SK-N-SH (cell line): ENCODE results near the gene PIBF1. TPM values are rescaled to one million over a fixed set of nuclear protein-coding genes. Genes with fewer than 3 reads are reported as not detected.

Experiments
- CTCF ChIA-PET: fragments of 300-600, 350-600 bp; formaldehyde crosslinking; extraction: SDS; loops from one replicate; lab custom pipeline; 2021; lab: Yijun Ruan, JAX
- POLR2A ChIA-PET: fragments of 350-600 bp; sonication (Branson Sonifier 250); formaldehyde crosslinking; extraction: SDS; loops from one replicate; lab custom pipeline; 2020; ENCODE audit warnings: antibody characterized with exemption, inconsistent platforms; lab: Yijun Ruan, JAX
- DNase-seq: peaks from one replicate; pipeline ENCODE4 v3.0.0; 2012
- H2AFZ ChIP-seq: fragments of 200-600 bp; sonication (generic); 2 replicates; pipeline ENCODE4 v1.8.1; 2016; ENCODE audit warnings: antibody characterized with exemption, mild to moderate bottlenecking, low read depth
- H3F3A ChIP-seq: fragments of 200-600 bp; sonication (generic); replicated peaks from 2 replicates; pipeline ENCODE3; 2016; ENCODE audit warnings: antibody characterized with exemption, mild to moderate bottlenecking; ENCODE audit not compliant: insufficient read depth
- H3K27ac ChIP-seq, 2 experiments: fragments of 200-500 bp in 1 of 2; fragments of 200-600 bp in 1 of 2; sonication (Bioruptor generic) in 1 of 2; sonication (generic), shearing (Covaris generic) in 1 of 2; 2 replicates each; pipeline versions ENCODE4 v1.5.1 to v1.6.1; 2014 to 2016; ENCODE audit warnings: low read depth in 2 of 2, inconsistent platforms in 1 of 2, low read length in 1 of 2, mild to moderate bottlenecking in 1 of 2, mixed read lengths in 1 of 2
- H3K27me3 ChIP-seq: fragments of 200-600 bp; sonication (generic), shearing (Covaris generic); 2 replicates; pipeline ENCODE4 v1.6.1; 2016; ENCODE audit warnings: mixed run types; ENCODE audit not compliant: insufficient read depth
- H3K36me3 ChIP-seq, 2 experiments: fragments of 200-500 bp in 1 of 2; fragments of 200-600 bp in 1 of 2; sonication (Bioruptor generic) in 1 of 2; sonication (generic) in 1 of 2; replicated peaks in 1 of 2; 2 replicates each; pipeline versions ENCODE3 to v1.5.1; 2014 to 2016; ENCODE audit warnings: low read length in 1 of 2, mild to moderate bottlenecking in 1 of 2; ENCODE audit not compliant: insufficient read depth in 2 of 2, control insufficient read depth in 1 of 2
- H3K4me1 ChIP-seq, 2 experiments: fragments of 200-500 bp in 1 of 2; fragments of 200-600 bp in 1 of 2; sonication (Bioruptor generic) in 1 of 2; sonication (generic), shearing (Covaris generic) in 1 of 2; 2 replicates each; pipeline versions ENCODE4 v1.5.1 to v1.6.1; 2014 to 2016; ENCODE audit warnings: low read depth in 1 of 2, low read length in 1 of 2, mixed run types in 1 of 2; ENCODE audit not compliant: insufficient read depth in 2 of 2, control insufficient read depth in 1 of 2
- H3K4me2 ChIP-seq: fragments of 200-600 bp; sonication (generic), shearing (Covaris generic); 2 replicates; pipeline ENCODE4 v1.6.1; 2017; ENCODE audit warnings: mixed run types
- H3K4me3 ChIP-seq, 2 experiments: fragments of 200-500 bp in 1 of 2; fragments of 200-600 bp in 1 of 2; sonication (Bioruptor generic) in 1 of 2; sonication (generic), shearing (Covaris generic) in 1 of 2; 2 replicates each; pipeline versions ENCODE4 v1.5.1 to v1.8.1; 2014 to 2016; ENCODE audit warnings: low read depth in 2 of 2, inconsistent platforms in 1 of 2, low read length in 1 of 2, mild to moderate bottlenecking in 1 of 2, mixed read lengths in 1 of 2, moderate library complexity in 1 of 2
- H3K79me2 ChIP-seq: fragments of 200-600 bp; sonication (generic); 2 replicates; pipeline ENCODE4 v1.8.1; 2017; ENCODE audit warnings: mild to moderate bottlenecking; ENCODE audit not compliant: insufficient read depth
- H3K9ac ChIP-seq: fragments of 200-600 bp; sonication (generic); 2 replicates; pipeline ENCODE4 v1.6.1; 2017; ENCODE audit warnings: mixed run types
- H3K9me2 ChIP-seq: fragments of 200-600 bp; sonication (generic); 2 replicates; pipeline ENCODE4 v1.6.1; 2017; ENCODE audit warnings: mixed run types
- H3K9me3 ChIP-seq: fragments of 200-600 bp; sonication (generic); 2 replicates; pipeline ENCODE4 v1.6.1; 2017; ENCODE audit warnings: mixed run types, mild to moderate bottlenecking, moderate library complexity
- H4K20me1 ChIP-seq: fragments of 200-600 bp; sonication (generic); 2 replicates; pipeline ENCODE4 v1.6.1; 2017; ENCODE audit warnings: mild to moderate bottlenecking, mixed run types; ENCODE audit not compliant: insufficient read depth
- CHD2 ChIP-seq: fragments of 150-350 bp; IDR thresholded peaks from 2 replicates; pipeline ENCODE4 v1.6.1; 2018; ENCODE audit warnings: low read length; ENCODE audit not compliant: partially characterized antibody
- ELF1 ChIP-seq: IDR thresholded peaks from 2 replicates; pipeline ENCODE4 v1.4.0; 2012
- FOXJ3 ChIP-seq: sonication (generic); formaldehyde crosslinking; IDR thresholded peaks from 2 replicates; pipeline ENCODE4 v1.5.1; 2020; ENCODE audit warnings: mild to moderate bottlenecking, missing genetic modification reagents
- GATA2 ChIP-seq: sonication (generic); formaldehyde crosslinking; IDR thresholded peaks from 2 replicates; pipeline ENCODE4 v1.5.0; 2020; ENCODE audit warnings: mild to moderate bottlenecking, missing genetic modification reagents
- JUND ChIP-seq: IDR thresholded peaks from 2 replicates; pipeline ENCODE4 v1.4.0; 2012
- MEF2A ChIP-seq: IDR thresholded peaks from 2 replicates; pipeline ENCODE4 v1.4.0; 2012; ENCODE audit warnings: low read depth, borderline replicate concordance
- POLR2AphosphoS5 ChIP-seq: IDR thresholded peaks from 2 replicates; pipeline ENCODE4 v1.6.1; 2012; ENCODE audit warnings: low read depth, low read length
- RFX5 ChIP-seq: IDR thresholded peaks from 2 replicates; pipeline ENCODE4 v1.6.1; 2012; ENCODE audit warnings: mild to moderate bottlenecking, improper control_type of control experiment, low read length
- RXRA ChIP-seq: IDR thresholded peaks from 2 replicates; pipeline ENCODE4 v1.4.0; 2012; ENCODE audit warnings: low read depth, mild to moderate bottlenecking, borderline replicate concordance
- TCF12 ChIP-seq: IDR thresholded peaks from 2 replicates; pipeline ENCODE4 v1.4.0; 2012
- TEAD4 ChIP-seq: IDR thresholded peaks from 2 replicates; pipeline ENCODE4 v1.4.0; 2012; ENCODE audit warnings: mild to moderate bottlenecking, borderline replicate concordance; ENCODE audit not compliant: insufficient read depth
- WGBS: methylation state at CpG from one replicate; pipeline ENCODE4 v1.1.6; 2017; ENCODE audit warnings: low lambda C conversion rate; 5-methylcytosine and 5-hydroxymethylcytosine counted together
- polyA plus RNA-seq, 3 experiments: library from polyadenylated mRNA; depleted of rRNA; stranded (reverse); fragments of >200 nt; gene quantifications; 2 replicates each; pipeline ENCODE4 v1.2.3, GENCODE V29; 2012
- TF ChIP-seq, protein P1 (sequence below): fragments of 150-350 bp; IDR thresholded peaks from 2 replicates; pipeline ENCODE4 v1.6.1; 2017; ENCODE audit warnings: antibody characterized with exemption, low read length, low read depth, borderline replicate concordance
- TF ChIP-seq, protein P2 (sequence below): IDR thresholded peaks from 2 replicates; pipeline ENCODE4 v1.4.0; 2012; ENCODE audit warnings: low read depth, borderline replicate concordance
- TF ChIP-seq, protein P3 (sequence below): fragments of 150-350 bp; IDR thresholded peaks from 2 replicates; pipeline ENCODE4 v1.6.1; 2016; ENCODE audit warnings: mild to moderate bottlenecking, low read depth, low read length
- TF ChIP-seq, protein P4 (sequence below): IDR thresholded peaks from 2 replicates; pipeline ENCODE4 v1.4.0; 2012; ENCODE audit warnings: low read depth
- TF ChIP-seq, protein P5 (sequence below): IDR thresholded peaks from 2 replicates; pipeline ENCODE4 v1.4.0; 2012; ENCODE audit warnings: low read depth, borderline replicate concordance
- TF ChIP-seq, protein P6 (sequence below): IDR thresholded peaks from 2 replicates; pipeline ENCODE4; 2012
- TF ChIP-seq, protein P7 (sequence below): fragments of 200-600 bp; sonication (generic); IDR thresholded peaks from 2 replicates; pipeline ENCODE4 v1.6.1; 2017; ENCODE audit warnings: antibody characterized with exemption, mild to moderate bottlenecking, moderate library complexity

Gene PIBF1
- polyA plus RNA-seq, 1 of the 3 experiments (the other 2 are of a cell fraction), result 3.9 TPM

DNA sequence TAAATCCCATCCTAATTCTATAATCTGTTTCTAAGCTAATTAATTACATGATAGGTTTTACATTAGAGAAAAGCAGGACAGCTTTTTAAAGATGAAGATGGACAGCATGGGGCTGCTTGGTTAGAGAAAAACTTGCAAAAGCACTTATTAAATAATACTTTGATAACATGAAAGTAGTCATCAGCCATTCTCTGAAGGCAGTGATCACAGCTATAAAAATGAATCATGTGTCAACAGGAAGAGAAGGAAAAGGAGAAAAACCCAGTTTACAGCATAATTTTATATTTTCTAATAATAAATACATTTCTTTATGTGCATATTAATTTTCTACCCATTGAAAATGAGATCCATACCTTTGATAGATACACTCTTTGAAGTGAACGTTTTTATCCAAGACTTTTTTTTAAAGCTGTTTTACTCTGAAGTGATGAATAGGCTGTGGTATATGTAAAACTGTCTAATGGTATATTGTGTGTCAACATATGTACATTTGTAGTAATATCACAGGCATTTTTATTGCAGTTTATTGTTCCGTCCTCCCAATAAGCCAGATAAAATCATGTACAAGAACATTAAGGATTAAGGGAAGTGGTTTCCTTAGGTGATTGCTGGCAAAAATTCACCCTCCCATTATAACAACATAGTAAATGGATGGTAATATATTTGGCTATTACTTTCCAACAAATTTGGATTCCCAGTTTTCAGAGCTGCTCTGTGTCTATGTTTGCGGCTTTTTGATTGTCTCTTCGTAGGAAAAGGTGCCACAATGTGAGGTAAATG, 275.5 kb downstream of the PIBF1 start:
- H3K36me3 ChIP-seq, result no peaks in the 10 kb centered on the region
- peaks cover 7 to 10% of the 10 kb centered on the region in 2 experiments; a peak in 3 of 4 replicates for H3K4me1 ChIP-seq
- peaks cover 21% of the 10 kb centered on the region for H3F3A ChIP-seq
- DNase-seq, result no peak
- no peaks in the 10 kb centered on the region for H3K79me2 ChIP-seq
- H4K20me1 ChIP-seq, result no peaks in the 10 kb centered on the region
- H3K4me3 ChIP-seq, result no peak overlapping the region
- no peak overlapping the region for H2AFZ ChIP-seq
- no peak for TF ChIP-seq MEF2A
- TF ChIP-seq, protein P1, sequence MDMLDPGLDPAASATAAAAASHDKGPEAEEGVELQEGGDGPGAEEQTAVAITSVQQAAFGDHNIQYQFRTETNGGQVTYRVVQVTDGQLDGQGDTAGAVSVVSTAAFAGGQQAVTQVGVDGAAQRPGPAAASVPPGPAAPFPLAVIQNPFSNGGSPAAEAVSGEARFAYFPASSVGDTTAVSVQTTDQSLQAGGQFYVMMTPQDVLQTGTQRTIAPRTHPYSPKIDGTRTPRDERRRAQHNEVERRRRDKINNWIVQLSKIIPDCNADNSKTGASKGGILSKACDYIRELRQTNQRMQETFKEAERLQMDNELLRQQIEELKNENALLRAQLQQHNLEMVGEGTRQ, result no peak
- TF ChIP-seq CHD2, result no peak
- TF ChIP-seq JUND, result no peak
- TF ChIP-seq TCF12, result no peak
- TF ChIP-seq, protein P2, sequence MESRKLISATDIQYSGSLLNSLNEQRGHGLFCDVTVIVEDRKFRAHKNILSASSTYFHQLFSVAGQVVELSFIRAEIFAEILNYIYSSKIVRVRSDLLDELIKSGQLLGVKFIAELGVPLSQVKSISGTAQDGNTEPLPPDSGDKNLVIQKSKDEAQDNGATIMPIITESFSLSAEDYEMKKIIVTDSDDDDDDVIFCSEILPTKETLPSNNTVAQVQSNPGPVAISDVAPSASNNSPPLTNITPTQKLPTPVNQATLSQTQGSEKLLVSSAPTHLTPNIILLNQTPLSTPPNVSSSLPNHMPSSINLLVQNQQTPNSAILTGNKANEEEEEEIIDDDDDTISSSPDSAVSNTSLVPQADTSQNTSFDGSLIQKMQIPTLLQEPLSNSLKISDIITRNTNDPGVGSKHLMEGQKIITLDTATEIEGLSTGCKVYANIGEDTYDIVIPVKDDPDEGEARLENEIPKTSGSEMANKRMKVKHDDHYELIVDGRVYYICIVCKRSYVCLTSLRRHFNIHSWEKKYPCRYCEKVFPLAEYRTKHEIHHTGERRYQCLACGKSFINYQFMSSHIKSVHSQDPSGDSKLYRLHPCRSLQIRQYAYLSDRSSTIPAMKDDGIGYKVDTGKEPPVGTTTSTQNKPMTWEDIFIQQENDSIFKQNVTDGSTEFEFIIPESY, result no peak
- TF ChIP-seq, protein P3, sequence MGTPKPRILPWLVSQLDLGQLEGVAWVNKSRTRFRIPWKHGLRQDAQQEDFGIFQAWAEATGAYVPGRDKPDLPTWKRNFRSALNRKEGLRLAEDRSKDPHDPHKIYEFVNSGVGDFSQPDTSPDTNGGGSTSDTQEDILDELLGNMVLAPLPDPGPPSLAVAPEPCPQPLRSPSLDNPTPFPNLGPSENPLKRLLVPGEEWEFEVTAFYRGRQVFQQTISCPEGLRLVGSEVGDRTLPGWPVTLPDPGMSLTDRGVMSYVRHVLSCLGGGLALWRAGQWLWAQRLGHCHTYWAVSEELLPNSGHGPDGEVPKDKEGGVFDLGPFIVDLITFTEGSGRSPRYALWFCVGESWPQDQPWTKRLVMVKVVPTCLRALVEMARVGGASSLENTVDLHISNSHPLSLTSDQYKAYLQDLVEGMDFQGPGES, result no peak
- TF ChIP-seq TEAD4, result no peak
- TF ChIP-seq, protein P4, sequence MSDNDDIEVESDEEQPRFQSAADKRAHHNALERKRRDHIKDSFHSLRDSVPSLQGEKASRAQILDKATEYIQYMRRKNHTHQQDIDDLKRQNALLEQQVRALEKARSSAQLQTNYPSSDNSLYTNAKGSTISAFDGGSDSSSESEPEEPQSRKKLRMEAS, result no peak
- no peak for TF ChIP-seq ELF1
- TF ChIP-seq, protein P5, sequence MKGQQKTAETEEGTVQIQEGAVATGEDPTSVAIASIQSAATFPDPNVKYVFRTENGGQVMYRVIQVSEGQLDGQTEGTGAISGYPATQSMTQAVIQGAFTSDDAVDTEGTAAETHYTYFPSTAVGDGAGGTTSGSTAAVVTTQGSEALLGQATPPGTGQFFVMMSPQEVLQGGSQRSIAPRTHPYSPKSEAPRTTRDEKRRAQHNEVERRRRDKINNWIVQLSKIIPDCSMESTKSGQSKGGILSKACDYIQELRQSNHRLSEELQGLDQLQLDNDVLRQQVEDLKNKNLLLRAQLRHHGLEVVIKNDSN, result no peak
- TF ChIP-seq RXRA, result no peak
- TF ChIP-seq, protein P6, sequence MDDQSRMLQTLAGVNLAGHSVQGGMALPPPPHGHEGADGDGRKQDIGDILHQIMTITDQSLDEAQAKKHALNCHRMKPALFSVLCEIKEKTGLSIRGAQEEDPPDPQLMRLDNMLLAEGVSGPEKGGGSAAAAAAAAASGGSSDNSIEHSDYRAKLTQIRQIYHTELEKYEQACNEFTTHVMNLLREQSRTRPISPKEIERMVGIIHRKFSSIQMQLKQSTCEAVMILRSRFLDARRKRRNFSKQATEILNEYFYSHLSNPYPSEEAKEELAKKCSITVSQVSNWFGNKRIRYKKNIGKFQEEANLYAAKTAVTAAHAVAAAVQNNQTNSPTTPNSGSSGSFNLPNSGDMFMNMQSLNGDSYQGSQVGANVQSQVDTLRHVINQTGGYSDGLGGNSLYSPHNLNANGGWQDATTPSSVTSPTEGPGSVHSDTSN, result no peak
- no peak for TF ChIP-seq FOXJ3
- TF ChIP-seq GATA2 (CRISPR knock-in tag), result no peak
- TF ChIP-seq RFX5, result no peak
- TF ChIP-seq, protein P7, sequence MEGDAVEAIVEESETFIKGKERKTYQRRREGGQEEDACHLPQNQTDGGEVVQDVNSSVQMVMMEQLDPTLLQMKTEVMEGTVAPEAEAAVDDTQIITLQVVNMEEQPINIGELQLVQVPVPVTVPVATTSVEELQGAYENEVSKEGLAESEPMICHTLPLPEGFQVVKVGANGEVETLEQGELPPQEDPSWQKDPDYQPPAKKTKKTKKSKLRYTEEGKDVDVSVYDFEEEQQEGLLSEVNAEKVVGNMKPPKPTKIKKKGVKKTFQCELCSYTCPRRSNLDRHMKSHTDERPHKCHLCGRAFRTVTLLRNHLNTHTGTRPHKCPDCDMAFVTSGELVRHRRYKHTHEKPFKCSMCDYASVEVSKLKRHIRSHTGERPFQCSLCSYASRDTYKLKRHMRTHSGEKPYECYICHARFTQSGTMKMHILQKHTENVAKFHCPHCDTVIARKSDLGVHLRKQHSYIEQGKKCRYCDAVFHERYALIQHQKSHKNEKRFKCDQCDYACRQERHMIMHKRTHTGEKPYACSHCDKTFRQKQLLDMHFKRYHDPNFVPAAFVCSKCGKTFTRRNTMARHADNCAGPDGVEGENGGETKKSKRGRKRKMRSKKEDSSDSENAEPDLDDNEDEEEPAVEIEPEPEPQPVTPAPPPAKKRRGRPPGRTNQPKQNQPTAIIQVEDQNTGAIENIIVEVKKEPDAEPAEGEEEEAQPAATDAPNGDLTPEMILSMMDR, result no peak
- TF ChIP-seq POLR2AphosphoS5, result no peak
- TF ChIP-seq, all 33 proteins: peak for 0
- ChIA-PET POLR2A (no interaction called here), CTCF (interaction anchor here (0.6 to 1.2 kb wide), 3 partner anchors 17 to 292 kb away, joined by 3 read pairs; no protein-coding TSS in a partner anchor)
- H3K9me2 ChIP-seq, result no peaks in the 10 kb centered on the region
- H3K4me2 ChIP-seq, result no peak overlapping the region
- 88% methylated on average over 4 of the region's 4 CpGs for WGBS
- H3K9ac ChIP-seq, result no peak overlapping the region
- no peaks in the 10 kb centered on the region for H3K9me3 ChIP-seq
- no peaks in the 10 kb centered on the region for H3K27me3 ChIP-seq
- no peak overlapping the region; a peak in 1 of 4 replicates for H3K27ac ChIP-seq
